Ascending aorta (tissue), 2 donors: Measurements from ENCODE around the gene HTT. TPM values are rescaled to one million over a fixed set of nuclear protein-coding genes. Genes with fewer than 3 reads are reported as not detected.

Experiments used
- DNase-seq, 2 donors: peaks; one replicate each; pipeline ENCODE4 v3.0.0-alpha.2; 2019; ENCODE audit warnings: low spot score in 2 of 2
- H3K27ac ChIP-seq, 2 donors: fragments of 200-600 bp; sonication (generic); one replicate each; pipeline ENCODE4 v1.5.1; 2016 to 2017; ENCODE audit warnings: mild to moderate bottlenecking in 1 of 2
- H3K27me3 ChIP-seq: fragments of 200-600 bp; sonication (generic); one replicate; pipeline ENCODE4 v1.5.1; 2017
- H3K36me3 ChIP-seq, 2 donors: fragments of 200-600 bp; sonication (generic); one replicate each; pipeline ENCODE4 v1.5.1; 2016
- H3K4me1 ChIP-seq, 2 donors: fragments of 200-600 bp; sonication (generic); one replicate each; pipeline ENCODE4 v1.5.1; 2016 to 2017; ENCODE audit warnings: mild to moderate bottlenecking in 1 of 2
- H3K4me3 ChIP-seq, 2 donors: fragments of 200-600 bp; sonication (generic); one replicate each; pipeline ENCODE4 v1.5.1; 2016 to 2017; ENCODE audit warnings: mild to moderate bottlenecking in 1 of 2
- H3K9me3 ChIP-seq, 2 donors: fragments of 200-600 bp; sonication (generic); one replicate each; pipeline ENCODE4 v1.5.1; 2016
- intact Hi-C: fragments of 100-400 bp; cut with DNase I; formaldehyde crosslinking; loops from one replicate; pipeline ENCODE4 v1.15.1; 2023
- total RNA-seq: library from RNA; depleted of rRNA; stranded (reverse); fragments of >200 nt; gene quantifications from one replicate; pipeline ENCODE4 v1.1.0, GENCODE V29; 2016
- TF ChIP-seq, protein P1 (sequence below), 3 experiments: fragments of 200-600 bp in 2 of 3; fragments of 450-650 bp in 1 of 3; sonication (generic) in 2 of 3; IDR thresholded peaks; one replicate each; pipeline ENCODE4 v1.5.1; 2016 to 2019; ENCODE audit warnings: antibody characterized with exemption in 3 of 3, mild to moderate bottlenecking in 1 of 3, moderate library complexity in 1 of 3

Gene HTT
- total RNA-seq, 1 donor from 2014 or later: 23.7 TPM

DNA sequence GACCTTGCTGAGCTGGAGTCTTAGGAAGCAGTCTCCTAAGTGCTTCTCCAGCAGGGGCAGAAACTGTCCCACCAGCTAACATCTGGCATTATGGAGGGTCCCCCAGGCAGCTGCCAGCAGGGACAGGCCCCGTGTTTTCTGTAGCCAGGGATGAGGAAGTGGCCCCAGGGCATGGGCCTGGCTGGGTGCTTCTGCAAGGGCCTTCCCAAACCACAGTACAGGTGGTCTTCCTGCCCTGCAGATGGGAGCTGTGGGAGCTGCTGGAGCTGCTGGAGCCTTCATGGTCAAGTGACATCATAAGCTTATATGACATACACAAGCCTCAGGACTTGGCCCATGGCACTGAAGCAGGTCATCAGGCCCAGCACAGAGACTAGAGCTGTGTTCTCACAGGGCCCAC is 169.5 kb downstream of the HTT start:
- TF ChIP-seq, protein P1, sequence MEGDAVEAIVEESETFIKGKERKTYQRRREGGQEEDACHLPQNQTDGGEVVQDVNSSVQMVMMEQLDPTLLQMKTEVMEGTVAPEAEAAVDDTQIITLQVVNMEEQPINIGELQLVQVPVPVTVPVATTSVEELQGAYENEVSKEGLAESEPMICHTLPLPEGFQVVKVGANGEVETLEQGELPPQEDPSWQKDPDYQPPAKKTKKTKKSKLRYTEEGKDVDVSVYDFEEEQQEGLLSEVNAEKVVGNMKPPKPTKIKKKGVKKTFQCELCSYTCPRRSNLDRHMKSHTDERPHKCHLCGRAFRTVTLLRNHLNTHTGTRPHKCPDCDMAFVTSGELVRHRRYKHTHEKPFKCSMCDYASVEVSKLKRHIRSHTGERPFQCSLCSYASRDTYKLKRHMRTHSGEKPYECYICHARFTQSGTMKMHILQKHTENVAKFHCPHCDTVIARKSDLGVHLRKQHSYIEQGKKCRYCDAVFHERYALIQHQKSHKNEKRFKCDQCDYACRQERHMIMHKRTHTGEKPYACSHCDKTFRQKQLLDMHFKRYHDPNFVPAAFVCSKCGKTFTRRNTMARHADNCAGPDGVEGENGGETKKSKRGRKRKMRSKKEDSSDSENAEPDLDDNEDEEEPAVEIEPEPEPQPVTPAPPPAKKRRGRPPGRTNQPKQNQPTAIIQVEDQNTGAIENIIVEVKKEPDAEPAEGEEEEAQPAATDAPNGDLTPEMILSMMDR (IDR thresholded peaks at IDR 0.05): no peak
- H3K36me3 ChIP-seq: peaks cover 15 to 24% of the 10 kb centered on the region in 2 donors
- no peaks in the 10 kb centered on the region for H3K4me1 ChIP-seq
- H3K27me3 ChIP-seq: no peaks in the 10 kb centered on the region
- no peak for DNase-seq
- H3K4me3 ChIP-seq: no peak overlapping the region
- no peak overlapping the region for H3K27ac ChIP-seq
- intact Hi-C loops: no loop called here
- no peaks in the 10 kb centered on the region for H3K9me3 ChIP-seq

DNA sequence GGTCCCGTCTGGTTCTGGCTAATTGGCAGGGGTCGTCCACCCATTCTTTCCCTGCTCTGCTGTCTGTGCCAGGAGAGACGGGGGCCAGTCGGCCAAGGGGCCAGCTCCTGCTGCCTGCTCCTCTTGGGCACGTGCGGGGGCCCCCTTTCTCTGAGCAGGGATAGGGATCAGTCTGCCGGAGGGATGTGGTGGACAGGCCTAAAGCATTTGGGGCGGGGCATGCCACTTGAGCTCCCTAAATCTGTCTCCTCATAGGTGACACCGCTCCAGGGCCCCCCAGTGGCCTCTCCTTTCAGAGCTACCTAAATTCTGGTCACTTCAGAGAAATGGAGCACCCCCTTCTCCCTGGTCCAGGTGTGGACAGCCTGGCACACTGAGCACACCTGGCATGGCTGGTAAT is 170.3 kb downstream of the HTT start:
- no peaks in the 10 kb centered on the region for H3K27me3 ChIP-seq
- H3K27ac ChIP-seq: no peak overlapping the region
- no peak for DNase-seq
- TF ChIP-seq, protein P1 (IDR thresholded peaks at IDR 0.05): no peak
- intact Hi-C loops: no loop called here
- H3K36me3 ChIP-seq: peaks cover 9 to 16% of the 10 kb centered on the region in 2 donors
- H3K9me3 ChIP-seq: no peaks in the 10 kb centered on the region
- no peaks in the 10 kb centered on the region for H3K4me1 ChIP-seq
- H3K4me3 ChIP-seq: no peak overlapping the region

DNA sequence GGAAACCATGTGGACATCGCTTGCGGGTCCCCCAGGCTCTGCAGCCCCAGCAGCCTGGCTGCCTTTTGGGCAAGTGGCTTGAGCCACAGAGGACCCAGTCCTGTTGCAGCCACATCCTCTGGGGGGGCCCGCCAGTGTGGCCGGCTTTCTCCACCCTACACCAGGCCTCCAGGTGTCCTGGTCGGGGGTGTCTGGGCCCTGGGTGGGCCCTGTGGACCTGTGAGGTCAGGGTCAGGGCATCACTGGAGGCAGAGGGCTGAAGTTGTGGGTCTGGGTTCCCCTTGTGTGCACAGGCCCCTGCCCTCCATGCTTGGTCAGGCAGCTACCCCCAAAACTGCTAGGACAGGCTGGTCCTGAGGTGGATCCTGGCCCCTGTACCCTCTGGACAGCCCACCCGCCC is 171.2 kb downstream of the HTT start:
- Histone ChIP-seq H3K27me3 (no peaks in the 10 kb centered on the region), H3K36me3 (peaks cover 3 to 7% of the 10 kb centered on the region in 2 donors), H3K4me1 (no peaks in the 10 kb centered on the region), H3K4me3 (no peak overlapping the region), H3K9me3 (no peaks in the 10 kb centered on the region), H3K27ac (no peak overlapping the region)
- TF ChIP-seq, protein P1 (IDR thresholded peaks at IDR 0.05): no peak
- intact Hi-C loops: no loop called here
- DNase-seq: no peak

DNA sequence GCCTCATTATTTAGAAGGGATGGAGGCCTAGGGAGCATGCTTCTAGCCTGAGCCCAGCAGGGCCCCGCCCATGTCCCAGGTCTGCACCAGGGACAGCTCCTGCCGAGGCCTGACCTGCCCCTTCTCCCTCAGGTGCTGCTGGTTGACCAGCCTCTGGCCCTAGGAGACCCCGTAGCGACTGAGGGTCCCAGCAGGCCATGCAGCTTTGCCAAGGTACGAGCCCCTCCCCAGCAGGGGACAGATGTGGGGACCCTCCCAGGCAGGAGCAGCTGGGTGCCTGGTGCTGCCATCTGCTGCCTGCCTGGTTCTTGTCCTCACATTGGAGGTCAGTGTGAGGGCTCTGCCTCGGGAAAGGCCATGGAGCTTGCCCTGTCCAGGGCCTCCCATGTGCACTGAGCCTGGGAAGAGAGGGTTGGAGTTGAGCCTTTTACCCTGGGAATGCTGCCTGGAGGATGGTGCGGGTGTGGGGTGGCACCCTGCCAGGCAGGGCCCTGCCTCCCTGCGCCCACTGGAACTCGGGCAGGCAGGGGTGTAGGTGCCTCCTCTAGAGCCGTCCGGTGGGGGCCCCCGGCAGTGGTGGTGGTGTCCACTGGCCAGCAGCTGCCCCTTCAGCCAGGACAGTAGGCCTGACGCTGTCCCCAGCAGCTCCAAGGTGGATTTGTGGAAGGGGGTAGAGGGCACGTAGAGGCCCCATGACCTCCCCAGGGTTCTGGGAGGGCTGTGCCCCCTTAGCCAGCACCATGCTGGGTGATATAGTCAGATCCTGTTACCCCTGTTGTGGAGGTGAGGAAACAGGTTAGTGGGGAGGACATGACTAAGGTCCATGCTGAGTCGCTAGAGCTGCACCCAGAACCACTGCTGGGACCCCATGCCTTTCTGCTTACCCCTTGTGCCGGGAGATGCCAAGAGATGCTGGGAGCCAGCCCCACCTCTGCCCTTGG is 172.2 kb downstream of the HTT start:
- TF ChIP-seq, protein P1 (IDR thresholded peaks at IDR 0.05): no peak
- Histone ChIP-seq H3K27ac (no peak overlapping the region), H3K4me1 (no peaks in the 10 kb centered on the region), H3K36me3 (no peaks in the 10 kb centered on the region), H3K4me3 (no peak overlapping the region), H3K9me3 (no peaks in the 10 kb centered on the region), H3K27me3 (no peaks in the 10 kb centered on the region)
- DNase-seq: no peak
- intact Hi-C loops: no loop called here

DNA sequence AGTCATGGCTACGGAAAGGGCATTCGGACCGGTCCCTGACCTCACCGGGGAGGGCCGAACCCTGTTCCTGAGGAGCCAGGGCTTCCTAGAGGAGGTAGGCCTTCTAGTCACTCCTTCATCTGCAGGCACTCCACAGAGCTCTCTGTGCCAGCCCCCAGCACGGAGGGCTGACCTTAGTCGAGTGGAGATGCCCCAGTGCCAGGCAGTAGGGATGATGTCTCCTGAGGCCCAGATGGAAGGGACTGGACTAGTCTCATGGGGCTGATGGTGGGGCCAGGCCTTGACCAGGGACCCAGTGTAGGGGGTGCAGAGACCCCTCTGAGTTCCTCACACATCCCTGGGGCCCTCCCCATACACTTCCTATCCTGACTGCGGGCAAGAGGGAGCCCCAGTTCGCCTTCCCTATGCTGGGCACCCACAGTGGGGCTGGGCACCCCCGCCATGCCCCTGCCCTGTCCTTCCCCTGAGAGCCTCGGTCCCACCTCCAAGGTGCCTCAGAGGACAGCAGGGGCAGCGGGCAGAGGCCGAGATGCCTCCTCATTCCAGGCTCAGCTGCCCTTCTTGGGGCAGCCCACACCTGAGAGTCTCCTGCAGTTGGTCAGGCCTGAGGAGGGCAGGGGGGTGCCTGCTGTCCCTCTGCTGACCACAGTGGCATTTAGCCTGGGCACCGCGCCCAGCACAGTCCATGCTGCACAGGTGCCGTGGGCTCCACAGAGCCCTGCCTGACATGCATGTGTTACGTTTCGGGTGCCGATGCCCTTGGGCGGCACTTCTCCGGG is 173.1 kb downstream of the HTT start:
- Histone ChIP-seq H3K9me3 (no peaks in the 10 kb centered on the region), H3K4me3 (no peak overlapping the region), H3K4me1 (no peaks in the 10 kb centered on the region), H3K27ac (no peak overlapping the region), H3K27me3 (no peaks in the 10 kb centered on the region), H3K36me3 (no peaks in the 10 kb centered on the region)
- intact Hi-C loops: no loop called here
- no peak for DNase-seq
- TF ChIP-seq, protein P1 (IDR thresholded peaks at IDR 0.05): no peak
